Adrenal gland (tissue), 12 donors: Measurements from ENCODE around the gene AQP1. TPM values are rescaled to one million over a fixed set of nuclear protein-coding genes. Genes with fewer than 3 reads are reported as not detected.

Source experiments
- DNase-seq, 7 donors: peaks; one replicate each; pipeline ENCODE4 v3.0.0-alpha.2; 2019 to 2020
- H3K27ac ChIP-seq, 5 donors: fragments of 200-600 bp; sonication (generic) in 4 of 5; 1 replicate in 3 of 5; 2 replicates in 2 of 5; pipeline versions ENCODE4 v1.5.1 to v1.8.0; 2016 to 2020; ENCODE audit warnings: mild to moderate bottlenecking in 1 of 5
- H3K27me3 ChIP-seq: fragments of 200-600 bp; 2 replicates; pipeline ENCODE4 v1.8.0; 2021
- H3K36me3 ChIP-seq, 2 donors: fragments of 200-600 bp; replicated peaks in 1 of 2; 1 replicate in 1 of 2; 2 replicates in 1 of 2; pipeline versions ENCODE4 v1.5.1 to v1.8.0; 2018 to 2022
- H3K4me1 ChIP-seq, 2 donors: fragments of 200-600 bp; replicated peaks in 1 of 2; 1 replicate in 1 of 2; 2 replicates in 1 of 2; pipeline versions ENCODE4 v1.5.1 to v1.8.0; 2018 to 2021
- H3K4me3 ChIP-seq, 4 donors: fragments of 200-600 bp; sonication (generic) in 3 of 4; one replicate each; pipeline ENCODE4 v1.5.1; 2016 to 2018
- H3K9me3 ChIP-seq, 3 donors: fragments of 200-600 bp; sonication (generic) in 1 of 3; replicated peaks in 1 of 3; 1 replicate in 2 of 3; 2 replicates in 1 of 3; pipeline versions ENCODE4 v1.5.1 to v1.8.0; 2016 to 2021
- POLR2A ChIP-seq, 2 donors: fragments of 450-650 bp; IDR thresholded peaks; one replicate each; pipeline ENCODE4 v1.6.1; 2017; ENCODE audit warnings: antibody characterized with exemption in 2 of 2, mild to moderate bottlenecking in 2 of 2, moderate library complexity in 1 of 2
- WGBS, 4 donors: extraction: QIAGEN DNeasy Blood & Tissue Kit in 2 of 4; methylation state at CpG; one replicate each; pipeline versions ENCODE4 v1.1.5 to v1.1.7; 2013 to 2017; 5-methylcytosine and 5-hydroxymethylcytosine counted together
- intact Hi-C, 2 donors: fragments of 100-400 bp; cut with DNase I; formaldehyde crosslinking; loops; one replicate each; pipeline versions ENCODE4 v1.14.1 to v1.15.0; 2022 to 2023
- polyA plus RNA-seq, 3 donors: library from polyadenylated mRNA; stranded (reverse); fragments of 200-250 nt in 2 of 3; fragments of 350-450 nt in 1 of 3; fragmentation: Illumina TruSeq in 1 of 3; extraction: RNeasy Lipid Tissue Mini Kit (QIAGEN cat#74804) in 1 of 3; gene quantifications; one replicate each; pipeline ENCODE4 v1.2.3, GENCODE V29; 2013 to 2014
- total RNA-seq, 9 donors: library from RNA; depleted of rRNA in 4 of 9; stranded (reverse); fragments of >200 nt in 4 of 9; fragments of 120-200 nt in 1 of 9; fragmentation: NEBNext Ultra II Directional in 1 of 9; extraction: Animal tissue kit (Norgen Biotek cat#: 25700) in 1 of 9; gene quantifications; one replicate each; pipeline versions ENCODE4 v1.1.0 to v1.2.4, GENCODE V29; 2013 to 2023
- TF ChIP-seq, protein P1 (sequence below), 6 experiments: fragments of 450-650 bp in 4 of 6; fragments of 200-600 bp in 2 of 6; sonication (generic) in 1 of 6; IDR thresholded peaks; 1 replicate in 5 of 6; 2 replicates in 1 of 6; pipeline versions ENCODE4 v1.5.1 to v1.8.0; 2016 to 2021; ENCODE audit warnings: antibody characterized with exemption in 6 of 6, mild to moderate bottlenecking in 2 of 6, moderate library complexity in 1 of 6
- donor health status: healthy with polysubstance abuse.
- donor health status: Bipolar disorder and iron deficiency.
- donor health status: DM: yes; HTN: yes; CAD: no.
- donor health status: DM: no; HTN: no; CAD: no.
- donor health status: DM: no; HTN: no; CAD: no.
- donor health status: DM: yes; HTN: yes; CAD: no.

AQP1 gene
- total and polyA plus RNA-seq, 12 donors, result 7.6 to 77.4 (median 40.5) TPM

DNA sequence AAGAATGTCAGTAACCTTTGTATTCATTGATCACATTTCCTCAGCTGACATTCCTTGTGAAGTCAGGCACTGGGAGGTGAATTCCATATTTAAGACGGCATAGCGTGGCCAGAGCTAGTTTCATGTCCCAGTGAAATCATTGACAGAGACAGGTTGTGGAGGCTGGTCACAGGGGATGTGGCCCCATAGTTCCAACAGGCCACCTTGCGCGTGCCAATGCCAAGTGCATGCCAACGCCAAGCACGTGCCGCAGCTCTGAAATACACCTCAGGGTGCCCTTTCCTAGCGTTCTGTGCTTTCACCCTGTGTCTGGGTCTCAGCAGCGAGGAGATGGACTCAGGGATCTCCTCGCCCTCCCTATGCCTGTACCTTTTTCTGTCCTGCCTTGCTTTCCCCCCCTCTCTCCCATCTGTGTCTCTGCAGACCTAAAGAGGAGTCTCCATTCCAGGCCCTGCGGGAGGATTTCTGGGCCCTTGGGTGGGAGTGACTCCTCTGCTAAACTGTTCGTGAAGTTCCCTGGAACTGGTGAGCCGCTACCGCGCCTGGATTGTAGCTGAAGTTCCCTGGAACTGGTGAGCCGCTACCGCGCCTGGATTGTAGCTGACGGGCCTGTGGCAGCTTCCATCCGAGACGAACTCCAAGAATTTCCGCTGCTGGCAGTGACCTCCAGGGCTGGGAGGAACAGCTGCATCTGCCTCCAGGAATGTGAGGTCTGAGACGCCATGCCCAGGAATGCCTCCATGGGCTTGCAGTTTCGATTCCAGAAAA is 19.7 kb downstream of the AQP1 start:
- Histone ChIP-seq H3K27ac (peak overlapping the region in 1 of 5 donors; percentile 52), H3K9me3 (no peaks in the 10 kb centered on the region), H3K36me3 (no peaks in the 10 kb centered on the region), H3K27me3 (no peaks in the 10 kb centered on the region), H3K4me3 (no peak overlapping the region), H3K4me1 (no peaks in the 10 kb centered on the region)
- WGBS, 4 donors, result 74 to 88% (median 80%) methylated on average over 20 to 24 of the region's 24 CpGs
- intact Hi-C loops, result loop anchor here in 1 of 2 donors (10.0 kb wide), 1 partner anchor 127 kb away; no protein-coding TSS in a partner anchor
- DNase-seq, result peak in 3 of 7 donors; percentile 16 to 57 (median 34)
- no peak for TF ChIP-seq POLR2A (IDR thresholded peaks at IDR 0.05)
- TF ChIP-seq, protein P1, sequence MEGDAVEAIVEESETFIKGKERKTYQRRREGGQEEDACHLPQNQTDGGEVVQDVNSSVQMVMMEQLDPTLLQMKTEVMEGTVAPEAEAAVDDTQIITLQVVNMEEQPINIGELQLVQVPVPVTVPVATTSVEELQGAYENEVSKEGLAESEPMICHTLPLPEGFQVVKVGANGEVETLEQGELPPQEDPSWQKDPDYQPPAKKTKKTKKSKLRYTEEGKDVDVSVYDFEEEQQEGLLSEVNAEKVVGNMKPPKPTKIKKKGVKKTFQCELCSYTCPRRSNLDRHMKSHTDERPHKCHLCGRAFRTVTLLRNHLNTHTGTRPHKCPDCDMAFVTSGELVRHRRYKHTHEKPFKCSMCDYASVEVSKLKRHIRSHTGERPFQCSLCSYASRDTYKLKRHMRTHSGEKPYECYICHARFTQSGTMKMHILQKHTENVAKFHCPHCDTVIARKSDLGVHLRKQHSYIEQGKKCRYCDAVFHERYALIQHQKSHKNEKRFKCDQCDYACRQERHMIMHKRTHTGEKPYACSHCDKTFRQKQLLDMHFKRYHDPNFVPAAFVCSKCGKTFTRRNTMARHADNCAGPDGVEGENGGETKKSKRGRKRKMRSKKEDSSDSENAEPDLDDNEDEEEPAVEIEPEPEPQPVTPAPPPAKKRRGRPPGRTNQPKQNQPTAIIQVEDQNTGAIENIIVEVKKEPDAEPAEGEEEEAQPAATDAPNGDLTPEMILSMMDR (IDR thresholded peaks at IDR 0.05), result no peak

DNA sequence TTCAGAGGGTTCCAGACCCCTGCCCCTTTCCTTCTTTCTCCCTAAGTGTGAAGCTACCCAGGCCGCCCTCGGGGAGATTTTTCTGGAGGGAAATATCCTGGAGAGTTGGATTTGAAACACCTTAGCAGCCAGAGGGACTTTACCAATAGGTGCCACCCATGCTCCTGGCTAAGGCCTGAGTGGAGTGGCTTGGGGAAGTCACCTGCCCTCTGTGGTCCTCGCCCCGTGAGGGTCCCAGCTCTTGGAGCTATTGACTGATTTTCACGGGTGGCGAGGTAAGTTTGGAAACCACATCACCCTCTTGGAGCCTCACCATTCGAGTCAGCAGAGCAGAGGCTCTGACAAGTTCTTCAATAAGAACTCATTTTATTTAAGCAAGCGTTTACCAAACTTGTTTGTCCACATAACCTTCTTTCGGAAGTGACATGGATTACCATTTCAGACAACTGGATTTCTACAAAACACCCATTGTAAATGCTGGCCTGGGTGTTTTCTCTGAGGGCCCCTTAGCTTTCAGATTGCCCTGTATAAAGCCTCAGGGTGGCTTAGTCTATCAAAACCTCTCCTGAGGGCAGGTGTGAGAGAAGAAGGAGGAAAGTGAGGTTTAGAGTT is 20.4 kb downstream of the AQP1 start:
- peak in 1 of 7 donors; percentile 7 for DNase-seq
- H3K27me3 ChIP-seq, result no peaks in the 10 kb centered on the region
- TF ChIP-seq, protein P1 (IDR thresholded peaks at IDR 0.05), result no peak
- TF ChIP-seq POLR2A (IDR thresholded peaks at IDR 0.05), result no peak
- no peak overlapping the region for H3K4me3 ChIP-seq
- H3K9me3 ChIP-seq, result no peaks in the 10 kb centered on the region
- H3K27ac ChIP-seq, result peak overlapping the region in 1 of 5 donors; percentile 45
- H3K36me3 ChIP-seq, result no peaks in the 10 kb centered on the region
- WGBS, 4 donors, result 81 to 90% (median 86%) methylated on average over 7 to 9 of the region's 9 CpGs
- H3K4me1 ChIP-seq, result no peaks in the 10 kb centered on the region
- intact Hi-C loops, result loop anchor here in 1 of 2 donors (10.0 kb wide), 1 partner anchor 127 kb away; no protein-coding TSS in a partner anchor

DNA sequence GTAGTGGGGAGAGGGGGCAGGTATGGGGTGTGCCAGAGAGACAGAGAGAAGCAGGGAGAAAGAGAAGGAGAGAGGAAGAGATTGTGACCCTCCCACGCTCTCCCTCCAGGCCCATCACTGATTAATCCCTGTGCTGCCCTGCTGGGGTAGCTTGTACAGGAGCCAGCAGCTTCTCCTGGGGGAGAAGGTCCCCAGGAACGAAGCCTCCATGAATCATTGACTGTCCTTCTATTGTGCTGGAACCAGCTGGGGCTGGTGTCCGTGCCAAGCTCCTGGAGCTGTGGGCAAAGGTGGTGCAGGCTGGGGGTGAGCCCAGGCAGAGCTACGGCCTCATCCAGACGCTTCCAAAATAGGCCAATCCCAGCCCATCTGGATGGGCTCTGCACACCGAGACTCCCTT is 20.9 kb downstream of the AQP1 start:
- H3K27ac ChIP-seq, result no peak overlapping the region
- intact Hi-C loops, result loop anchor here in 1 of 2 donors (10.0 kb wide), 1 partner anchor 128 kb away; no protein-coding TSS in a partner anchor
- H3K27me3 ChIP-seq, result no peaks in the 10 kb centered on the region
- no peak overlapping the region for H3K4me3 ChIP-seq
- 46 to 84% (median 80%) methylated on average over 2 to 6 of the region's 6 CpGs for WGBS, 4 donors
- no peaks in the 10 kb centered on the region for H3K36me3 ChIP-seq
- no peak for DNase-seq
- TF ChIP-seq POLR2A (IDR thresholded peaks at IDR 0.05), result no peak
- TF ChIP-seq, protein P1 (IDR thresholded peaks at IDR 0.05), result no peak
- no peaks in the 10 kb centered on the region for H3K9me3 ChIP-seq
- no peaks in the 10 kb centered on the region for H3K4me1 ChIP-seq
